ENCODE measurements around the gene KCNN3.

- no peak for TF ChIP-seq TAF1 (IDR thresholded peaks at IDR 0.05; ENCODE audit: low read depth, low read length)
- no peak for TF ChIP-seq POLR2A (IDR thresholded peaks at IDR 0.05; ENCODE audit: low read depth, low read length)
- TF ChIP-seq POLR2AphosphoS5 (IDR thresholded peaks at IDR 0.05; ENCODE audit: low read depth, low read length), result no peak
- peak; percentile 61; the same call in 1 of the 2 replicates for TF ChIP-seq POU2F2 (IDR thresholded peaks at IDR 0.05; ENCODE audit: low read depth, low read length)
- TF ChIP-seq SPI1 (IDR thresholded peaks at IDR 0.05; ENCODE audit: low read depth, low read length), result no peak
These were observed 20.4 kb downstream of the KCNN3 start for GRCh38 chr1:154849645-154850131.

Measured in GM12891 (cell line).